GM12878 (cell line): ENCODE data around the gene DPYSL4.

Source experiments
- NBN ChIP-seq: fragments of 450-650 bp; IDR thresholded peaks from 2 replicates; pipeline ENCODE4 v1.6.1; 2016
- RCOR1 ChIP-seq: conservative IDR thresholded peaks from 2 replicates; pipeline ENCODE4 v1.6.1; 2012; ENCODE audit warnings: low read depth, low read length, improper control_type of control experiment
- ZNF274 ChIP-seq: IDR thresholded peaks from one replicate; pipeline ENCODE4 v1.8.0; 2011; ENCODE audit not compliant: insufficient read length, insufficient read depth
- TF ChIP-seq, protein P1 (sequence below): IDR thresholded peaks from 2 replicates; pipeline ENCODE4 v1.6.1; 2011; ENCODE audit warnings: low read depth, low read length, improper control_type of control experiment, borderline replicate concordance
- TF ChIP-seq, protein P2 (sequence below): IDR thresholded peaks from 2 replicates; pipeline ENCODE4 v1.6.1; 2011; ENCODE audit warnings: borderline replicate concordance, low read depth, mild to moderate bottlenecking, moderate library complexity, low read length; ENCODE audit not compliant: insufficient read depth, poor library complexity, severe bottlenecking
- TF ChIP-seq, protein P3 (sequence below): IDR thresholded peaks from 2 replicates; pipeline ENCODE4 v1.6.1; 2012; ENCODE audit warnings: low read depth, low read length, improper control_type of control experiment

- TF ChIP-seq, protein P1, sequence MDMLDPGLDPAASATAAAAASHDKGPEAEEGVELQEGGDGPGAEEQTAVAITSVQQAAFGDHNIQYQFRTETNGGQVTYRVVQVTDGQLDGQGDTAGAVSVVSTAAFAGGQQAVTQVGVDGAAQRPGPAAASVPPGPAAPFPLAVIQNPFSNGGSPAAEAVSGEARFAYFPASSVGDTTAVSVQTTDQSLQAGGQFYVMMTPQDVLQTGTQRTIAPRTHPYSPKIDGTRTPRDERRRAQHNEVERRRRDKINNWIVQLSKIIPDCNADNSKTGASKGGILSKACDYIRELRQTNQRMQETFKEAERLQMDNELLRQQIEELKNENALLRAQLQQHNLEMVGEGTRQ: no peak
- TF ChIP-seq ZNF274 (no peak), RCOR1 (no peak), NBN (no peak)
- TF ChIP-seq, protein P2, sequence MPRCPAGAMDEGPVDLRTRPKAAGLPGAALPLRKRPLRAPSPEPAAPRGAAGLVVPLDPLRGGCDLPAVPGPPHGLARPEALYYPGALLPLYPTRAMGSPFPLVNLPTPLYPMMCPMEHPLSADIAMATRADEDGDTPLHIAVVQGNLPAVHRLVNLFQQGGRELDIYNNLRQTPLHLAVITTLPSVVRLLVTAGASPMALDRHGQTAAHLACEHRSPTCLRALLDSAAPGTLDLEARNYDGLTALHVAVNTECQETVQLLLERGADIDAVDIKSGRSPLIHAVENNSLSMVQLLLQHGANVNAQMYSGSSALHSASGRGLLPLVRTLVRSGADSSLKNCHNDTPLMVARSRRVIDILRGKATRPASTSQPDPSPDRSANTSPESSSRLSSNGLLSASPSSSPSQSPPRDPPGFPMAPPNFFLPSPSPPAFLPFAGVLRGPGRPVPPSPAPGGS: no peak
- TF ChIP-seq, protein P3, sequence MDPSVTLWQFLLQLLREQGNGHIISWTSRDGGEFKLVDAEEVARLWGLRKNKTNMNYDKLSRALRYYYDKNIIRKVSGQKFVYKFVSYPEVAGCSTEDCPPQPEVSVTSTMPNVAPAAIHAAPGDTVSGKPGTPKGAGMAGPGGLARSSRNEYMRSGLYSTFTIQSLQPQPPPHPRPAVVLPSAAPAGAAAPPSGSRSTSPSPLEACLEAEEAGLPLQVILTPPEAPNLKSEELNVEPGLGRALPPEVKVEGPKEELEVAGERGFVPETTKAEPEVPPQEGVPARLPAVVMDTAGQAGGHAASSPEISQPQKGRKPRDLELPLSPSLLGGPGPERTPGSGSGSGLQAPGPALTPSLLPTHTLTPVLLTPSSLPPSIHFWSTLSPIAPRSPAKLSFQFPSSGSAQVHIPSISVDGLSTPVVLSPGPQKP: no peak
These were observed 27.9 kb upstream of the DPYSL4 start for GRCh38 chr10:132158823-132159222.
